ENCODE measurements around the gene ING5.

Gene ING5

DNA sequence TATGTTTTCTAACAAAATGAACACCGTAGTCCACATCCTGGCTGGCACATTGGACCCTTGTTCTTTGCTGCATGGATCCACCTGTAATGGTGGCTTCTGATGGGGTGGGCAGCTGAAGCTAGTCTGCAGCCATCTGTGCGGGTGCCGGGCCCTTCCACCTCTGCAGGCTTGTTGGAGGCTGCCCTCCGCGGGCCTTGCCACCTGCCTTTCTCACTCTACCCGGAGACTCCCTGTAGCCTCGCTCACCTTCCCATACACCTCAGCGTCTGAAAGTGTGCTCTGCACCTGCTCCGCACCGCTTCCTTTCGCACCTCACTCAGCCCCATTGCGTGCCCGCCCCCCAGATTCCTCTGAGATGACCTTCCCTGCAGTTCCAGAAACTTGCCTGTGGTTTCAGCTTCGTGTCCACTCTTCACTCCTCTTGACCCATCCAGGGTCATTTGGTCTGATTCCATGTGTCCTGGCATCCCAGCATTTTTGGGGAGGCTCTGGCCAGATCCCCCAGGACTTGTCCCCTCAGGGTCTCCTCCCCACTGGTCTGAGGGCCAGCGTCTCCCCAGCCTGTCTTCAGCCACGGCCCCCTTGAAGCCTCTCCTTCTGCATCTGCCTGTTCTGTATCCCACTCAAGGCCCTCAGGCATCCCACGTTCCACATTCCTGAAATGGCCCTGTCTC is 46.2 kb upstream of the ING5 start:
- H2BK5ac ChIP-seq (ENCODE audit: low read length): no peak overlapping the region
- no peak overlapping the region for H3K27ac ChIP-seq (ENCODE audit: low read depth, low read length)
- H4K5ac ChIP-seq (ENCODE audit: low read length): no peak overlapping the region
- no peaks in the 10 kb centered on the region for H3K27me3 ChIP-seq (ENCODE audit: insufficient read depth, low read length, poor library complexity)
- H3K56ac ChIP-seq (ENCODE audit: low read length): no peak overlapping the region
- no peak overlapping the region for H3K18ac ChIP-seq (ENCODE audit: low read length)
- peaks cover 8% of the 10 kb centered on the region for H3K79me2 ChIP-seq (ENCODE audit: control insufficient read depth, insufficient read depth, low read length)
- no peak overlapping the region for H3K4me3 ChIP-seq (ENCODE audit: low read length)
- no peak overlapping the region for H2AK5ac ChIP-seq (ENCODE audit: low read length)
- H3K4me1 ChIP-seq (ENCODE audit: control insufficient read depth, low read depth, low read length): no peaks in the 10 kb centered on the region
- H3K36me3 ChIP-seq (ENCODE audit: control insufficient read depth, insufficient read depth, low read length): peaks cover 14% of the 10 kb centered on the region
- no peak overlapping the region for H2BK120ac ChIP-seq (ENCODE audit: low read depth, low read length)
- peaks cover 15% of the 10 kb centered on the region for H3K79me1 ChIP-seq (ENCODE audit: low read length)
- no peak overlapping the region for H2BK15ac ChIP-seq (replicated peaks; ENCODE audit: low read depth)
- H3K23ac ChIP-seq (ENCODE audit: low read length): no peak overlapping the region
- no peak overlapping the region for H3K4ac ChIP-seq (ENCODE audit: low read depth, low read length)
- H4K8ac ChIP-seq (ENCODE audit: low read depth, low read length): no peak overlapping the region
- no CpG with 5 or more reads among the region's 17 CpGs for WGBS (ENCODE audit: extremely low coverage, insufficient coverage, low lambda C conversion rate)
- no peak for DNase-seq
- H3K4me2 ChIP-seq (ENCODE audit: low read length): no peak overlapping the region
- H3K9ac ChIP-seq (ENCODE audit: low read length): no peak overlapping the region

DNA sequence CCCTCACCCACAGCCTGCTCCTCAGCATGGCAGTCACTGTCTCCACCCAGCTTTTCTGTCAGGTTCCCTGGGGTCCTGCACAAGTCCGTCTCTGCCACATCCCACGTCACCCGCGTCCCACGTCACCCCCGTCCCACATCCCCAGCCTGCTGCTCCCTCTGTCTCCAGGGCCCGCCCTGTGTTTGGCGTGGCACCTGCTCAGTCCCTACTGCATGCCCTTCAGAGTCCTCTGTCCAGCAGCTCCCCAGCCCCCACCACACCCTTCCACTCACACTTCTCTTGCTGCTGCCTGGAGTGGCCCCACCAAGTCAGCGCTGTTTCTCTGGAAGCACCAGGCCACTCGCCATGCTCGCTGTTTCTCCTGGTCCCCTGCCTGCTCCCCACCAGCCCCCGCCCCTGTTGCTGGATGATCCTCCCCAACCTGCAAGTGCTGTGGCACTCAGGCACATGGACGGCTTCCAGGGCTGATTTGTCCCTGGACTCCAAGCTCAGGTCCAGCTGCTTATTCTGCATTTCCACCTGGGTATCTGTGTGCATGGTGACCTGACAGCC is 45.6 kb upstream of the ING5 start:
- H3K23ac ChIP-seq (ENCODE audit: low read length): no peak overlapping the region
- H3K79me1 ChIP-seq (ENCODE audit: low read length): peaks cover 11% of the 10 kb centered on the region
- no peak for DNase-seq
- H2BK15ac ChIP-seq (replicated peaks; ENCODE audit: low read depth): no peak overlapping the region
- H4K5ac ChIP-seq (ENCODE audit: low read length): no peak overlapping the region
- no peak overlapping the region for H3K4me2 ChIP-seq (ENCODE audit: low read length)
- H3K56ac ChIP-seq (ENCODE audit: low read length): no peak overlapping the region
- H2AK5ac ChIP-seq (ENCODE audit: low read length): no peak overlapping the region
- no peak overlapping the region for H3K9ac ChIP-seq (ENCODE audit: low read length)
- no peak overlapping the region for H3K18ac ChIP-seq (ENCODE audit: low read length)
- WGBS (ENCODE audit: extremely low coverage, insufficient coverage, low lambda C conversion rate): no CpG with 5 or more reads among the region's 13 CpGs
- H4K8ac ChIP-seq (ENCODE audit: low read depth, low read length): no peak overlapping the region
- H3K4me3 ChIP-seq (ENCODE audit: low read length): no peak overlapping the region
- H2BK5ac ChIP-seq (ENCODE audit: low read length): no peak overlapping the region
- H2BK120ac ChIP-seq (ENCODE audit: low read depth, low read length): no peak overlapping the region
- H3K27me3 ChIP-seq (ENCODE audit: insufficient read depth, low read length, poor library complexity): no peaks in the 10 kb centered on the region
- H3K27ac ChIP-seq (ENCODE audit: low read depth, low read length): no peak overlapping the region
- H3K4ac ChIP-seq (ENCODE audit: low read depth, low read length): no peak overlapping the region
- peaks cover 18% of the 10 kb centered on the region for H3K36me3 ChIP-seq (ENCODE audit: control insufficient read depth, insufficient read depth, low read length)
- peaks cover 5% of the 10 kb centered on the region for H3K79me2 ChIP-seq (ENCODE audit: control insufficient read depth, insufficient read depth, low read length)
- H3K4me1 ChIP-seq (ENCODE audit: control insufficient read depth, low read depth, low read length): no peaks in the 10 kb centered on the region

DNA sequence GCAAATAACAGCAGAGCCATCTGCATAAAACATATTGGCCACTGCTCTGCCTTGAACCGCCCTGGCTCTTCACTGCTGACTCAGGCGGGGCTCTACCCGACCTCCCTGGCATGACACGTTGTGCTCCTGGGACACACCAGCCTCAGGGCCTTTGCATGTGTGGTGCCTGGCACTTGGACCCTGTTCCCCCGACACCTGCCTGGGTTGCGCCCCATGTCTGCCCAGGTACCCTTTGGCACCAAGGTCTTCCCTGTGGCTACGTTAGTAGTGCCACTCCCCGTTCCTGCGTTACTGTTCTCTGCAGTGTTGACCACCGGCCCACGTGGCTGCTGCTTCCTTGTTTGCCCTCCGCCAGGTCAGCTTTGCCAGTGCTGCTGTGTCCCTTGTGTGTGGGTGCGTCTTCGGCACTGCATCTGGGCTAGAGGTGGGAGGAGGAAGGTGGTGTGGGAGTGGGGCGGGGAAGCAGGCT is 44.0 kb upstream of the ING5 start:
- no peak overlapping the region for H3K23ac ChIP-seq (ENCODE audit: low read length)
- H3K4me1 ChIP-seq (ENCODE audit: control insufficient read depth, low read depth, low read length): no peaks in the 10 kb centered on the region
- no peak for DNase-seq
- no peak overlapping the region for H3K4ac ChIP-seq (ENCODE audit: low read depth, low read length)
- no peak overlapping the region for H2AK5ac ChIP-seq (ENCODE audit: low read length)
- no peak overlapping the region for H3K9ac ChIP-seq (ENCODE audit: low read length)
- H3K79me1 ChIP-seq (ENCODE audit: low read length): peaks cover 4% of the 10 kb centered on the region
- no peak overlapping the region for H2BK15ac ChIP-seq (replicated peaks; ENCODE audit: low read depth)
- peaks cover 9% of the 10 kb centered on the region for H3K36me3 ChIP-seq (ENCODE audit: control insufficient read depth, insufficient read depth, low read length)
- H3K27me3 ChIP-seq (ENCODE audit: insufficient read depth, low read length, poor library complexity): no peaks in the 10 kb centered on the region
- H3K4me2 ChIP-seq (ENCODE audit: low read length): no peak overlapping the region
- H3K18ac ChIP-seq (ENCODE audit: low read length): no peak overlapping the region
- no peak overlapping the region for H2BK120ac ChIP-seq (ENCODE audit: low read depth, low read length)
- WGBS (ENCODE audit: extremely low coverage, insufficient coverage, low lambda C conversion rate): no CpG with 5 or more reads among the region's 15 CpGs
- H3K4me3 ChIP-seq (ENCODE audit: low read length): no peak overlapping the region
- H3K79me2 ChIP-seq (ENCODE audit: control insufficient read depth, insufficient read depth, low read length): no peaks in the 10 kb centered on the region
- H4K5ac ChIP-seq (ENCODE audit: low read length): no peak overlapping the region
- H4K8ac ChIP-seq (ENCODE audit: low read depth, low read length): no peak overlapping the region
- H3K56ac ChIP-seq (ENCODE audit: low read length): no peak overlapping the region
- H2BK5ac ChIP-seq (ENCODE audit: low read length): no peak overlapping the region
- H3K27ac ChIP-seq (ENCODE audit: low read depth, low read length): no peak overlapping the region

DNA sequence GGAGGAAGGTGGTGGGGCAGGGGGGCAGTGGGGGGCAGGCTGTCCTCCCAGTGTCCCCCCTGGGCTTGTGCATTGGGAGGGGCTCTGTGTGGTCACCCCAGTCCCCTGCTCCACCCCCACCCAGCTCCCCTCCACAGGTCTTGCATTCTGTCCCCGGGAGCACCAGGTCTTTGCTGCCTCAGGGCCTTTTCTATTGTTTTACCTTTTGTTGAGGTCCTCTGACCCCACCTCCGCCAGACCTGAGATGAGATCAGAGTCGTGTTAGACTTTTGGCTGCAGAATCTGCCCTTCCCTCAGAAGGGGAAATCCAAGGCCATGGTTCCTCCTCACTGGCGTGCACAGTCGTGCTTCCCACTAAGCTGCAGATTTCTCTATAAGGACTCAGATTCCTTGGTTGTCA is 43.5 kb upstream of the ING5 start:
- DNase-seq: peak; percentile 60
- Histone ChIP-seq H3K4me3 (ENCODE audit: low read length) (no peak overlapping the region), H3K4me2 (ENCODE audit: low read length) (no peak overlapping the region), H3K4me1 (ENCODE audit: control insufficient read depth, low read depth, low read length) (no peaks in the 10 kb centered on the region), H4K8ac (ENCODE audit: low read depth, low read length) (no peak overlapping the region), H2BK120ac (ENCODE audit: low read depth, low read length) (no peak overlapping the region), H4K5ac (ENCODE audit: low read length) (no peak overlapping the region), H3K79me1 (ENCODE audit: low read length) (peaks cover 1% of the 10 kb centered on the region), H2AK5ac (ENCODE audit: low read length) (no peak overlapping the region), H3K4ac (ENCODE audit: low read depth, low read length) (no peak overlapping the region), H3K18ac (ENCODE audit: low read length) (no peak overlapping the region), H3K36me3 (ENCODE audit: control insufficient read depth, insufficient read depth, low read length) (peaks cover 8% of the 10 kb centered on the region), H2BK15ac (replicated peaks; ENCODE audit: low read depth) (no peak overlapping the region), H3K56ac (ENCODE audit: low read length) (peak overlapping the region; percentile 18), H3K79me2 (ENCODE audit: control insufficient read depth, insufficient read depth, low read length) (no peaks in the 10 kb centered on the region), H3K23ac (ENCODE audit: low read length) (no peak overlapping the region), H3K27me3 (ENCODE audit: insufficient read depth, low read length, poor library complexity) (no peaks in the 10 kb centered on the region), H2BK5ac (ENCODE audit: low read length) (no peak overlapping the region), H3K9ac (ENCODE audit: low read length) (no peak overlapping the region), H3K27ac (ENCODE audit: low read depth, low read length) (no peak overlapping the region)
- no CpG with 5 or more reads among the region's 5 CpGs for WGBS (ENCODE audit: extremely low coverage, insufficient coverage, low lambda C conversion rate)

DNA sequence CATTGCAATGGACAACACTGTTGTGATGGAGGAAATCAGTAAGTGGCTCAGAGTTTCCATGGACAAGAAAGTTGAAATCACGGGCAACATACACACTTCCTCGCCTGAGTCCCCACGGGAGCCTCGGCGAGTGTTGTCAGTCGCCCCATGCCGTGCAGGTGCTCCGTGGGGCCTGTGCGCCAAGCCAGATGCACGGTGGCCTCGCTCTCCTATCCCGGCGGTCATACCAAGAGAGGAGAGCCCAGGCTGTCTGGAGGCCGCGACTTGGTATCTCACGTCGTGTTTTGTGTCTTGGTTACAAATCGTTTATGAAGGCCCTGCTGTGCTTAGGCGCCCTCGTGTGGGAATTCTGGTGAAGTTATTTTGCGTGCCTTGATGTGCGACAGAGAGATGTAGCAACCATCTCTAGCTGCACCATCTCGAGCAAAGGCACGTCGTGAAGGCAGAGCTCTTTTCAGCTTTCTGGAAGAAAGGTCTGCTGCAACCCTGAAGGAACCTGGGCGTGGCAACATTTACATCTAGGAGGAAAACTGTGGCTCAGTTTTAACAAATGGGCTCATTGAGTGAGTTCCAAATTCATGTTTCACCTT is 42.6 kb upstream of the ING5 start:
- Histone ChIP-seq H3K4ac (ENCODE audit: low read depth, low read length) (no peak overlapping the region), H3K56ac (ENCODE audit: low read length) (no peak overlapping the region), H3K9ac (ENCODE audit: low read length) (no peak overlapping the region), H3K79me1 (ENCODE audit: low read length) (no peaks in the 10 kb centered on the region), H3K4me1 (ENCODE audit: control insufficient read depth, low read depth, low read length) (no peaks in the 10 kb centered on the region), H3K4me2 (ENCODE audit: low read length) (no peak overlapping the region), H3K27ac (ENCODE audit: low read depth, low read length) (no peak overlapping the region), H2BK5ac (ENCODE audit: low read length) (no peak overlapping the region), H4K5ac (ENCODE audit: low read length) (no peak overlapping the region), H2BK120ac (ENCODE audit: low read depth, low read length) (no peak overlapping the region), H3K36me3 (ENCODE audit: control insufficient read depth, insufficient read depth, low read length) (peaks cover 8% of the 10 kb centered on the region), H3K23ac (ENCODE audit: low read length) (no peak overlapping the region), H2AK5ac (ENCODE audit: low read length) (no peak overlapping the region), H3K79me2 (ENCODE audit: control insufficient read depth, insufficient read depth, low read length) (no peaks in the 10 kb centered on the region), H2BK15ac (replicated peaks; ENCODE audit: low read depth) (no peak overlapping the region), H3K27me3 (ENCODE audit: insufficient read depth, low read length, poor library complexity) (no peaks in the 10 kb centered on the region), H3K4me3 (ENCODE audit: low read length) (no peak overlapping the region), H3K18ac (ENCODE audit: low read length) (no peak overlapping the region), H4K8ac (ENCODE audit: low read depth, low read length) (no peak overlapping the region)
- no CpG with 5 or more reads among the region's 26 CpGs for WGBS (ENCODE audit: extremely low coverage, insufficient coverage, low lambda C conversion rate)
- peak; percentile 80 for DNase-seq
